Stimulated activated CD4-positive, alpha-beta T cell treated with anti-CD3 and anti-CD28 coated beads, Interleukin-1b, Interleukin-23, amount 100 ng/mL, for 48 hours (primary cell): ENCODE data around the gene DHFR.
"Not testable (repeated sequence)": the region's sequence is repeated elsewhere in the genome, so short reads cannot be mapped to it uniquely, and the experiment has no call there.

Experiments used
- DNase-seq: peaks from one replicate; pipeline ENCODE4 v3.0.0-alpha.2; 2020

Gene DHFR

GRCh38 chr5:80654391-80655230 lies at the start of gene DHFR, which contains the start of gene MSH3:
Gene DHFR, minus strand, starts transcription at chr5:80654983. Its CDS starts 494 bp downstream, at chr5:80654489.
Gene MSH3, plus strand, starts transcription at chr5:80654652. Its CDS starts 76 bp downstream, at chr5:80654728.
- DNase-seq = peak; percentile 89

- DNase-seq = no peak
These were observed 49.4 kb upstream of the DHFR start for GRCh38 chr5:80704221-80704620.

DNA sequence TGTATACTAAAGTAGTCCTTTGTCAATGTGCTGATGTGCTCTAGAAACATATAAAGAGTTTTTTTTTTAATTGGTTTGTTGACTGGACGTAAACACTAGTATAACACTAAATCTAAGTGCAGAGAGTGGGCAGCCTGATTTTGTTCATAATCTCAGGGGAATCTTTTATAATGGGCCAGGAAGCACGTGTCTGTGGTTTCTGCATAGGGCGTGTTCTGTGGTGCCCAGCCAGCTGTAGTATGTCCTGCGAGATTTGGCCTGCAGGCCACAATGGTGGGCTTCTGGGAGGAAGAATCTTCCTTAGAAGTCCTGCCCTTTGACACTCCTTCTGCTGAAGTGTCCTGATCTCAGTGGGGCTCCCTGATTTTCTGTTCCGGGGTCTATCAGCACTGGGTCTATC lies 49.0 kb upstream of the DHFR start:
- DNase-seq = no peak

DNA sequence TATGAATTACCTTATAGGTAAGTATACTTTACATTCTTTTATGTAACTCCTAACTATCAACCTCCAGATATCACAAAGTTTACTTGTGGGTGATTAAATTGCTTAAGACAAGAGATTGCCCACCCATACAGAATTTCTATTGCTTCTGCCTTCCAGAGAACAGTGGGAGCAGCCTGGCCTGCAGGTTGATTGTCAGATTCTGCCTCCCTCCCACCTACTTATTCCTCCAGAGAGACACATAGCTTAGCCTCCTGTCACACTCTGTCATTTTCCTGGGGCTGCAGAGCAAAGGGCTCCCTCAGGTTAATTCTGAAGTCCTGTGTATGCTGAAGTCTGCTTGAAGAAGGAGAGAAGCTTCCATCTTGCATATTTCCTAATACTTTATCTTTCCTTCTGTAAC lies 48.5 kb upstream of the DHFR start:
- no peak for DNase-seq

- DNase-seq = no peak
These were observed 46.8 kb upstream of the DHFR start for GRCh38 chr5:80701597-80701996.

DNA sequence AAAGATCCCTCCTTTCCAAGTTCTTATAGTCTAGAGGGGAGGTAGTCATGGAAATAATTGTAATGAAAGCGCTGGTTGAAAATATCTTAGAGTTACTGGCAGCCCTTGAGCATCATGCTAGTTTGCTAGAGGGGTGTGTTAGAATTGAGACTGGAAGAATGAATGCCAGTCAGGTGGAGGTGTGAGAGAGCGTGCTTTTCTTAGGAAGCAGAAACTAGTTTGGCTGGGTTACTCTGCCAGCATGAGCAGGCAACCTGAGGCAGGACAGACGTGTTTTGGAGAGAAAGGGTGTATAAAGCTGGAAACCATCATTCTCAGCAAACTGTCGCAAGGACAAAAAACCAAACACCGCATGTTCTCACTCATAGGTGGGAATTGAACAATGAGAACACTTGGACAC lies 43.6 kb upstream of the DHFR start:
- no peak for DNase-seq

DNA sequence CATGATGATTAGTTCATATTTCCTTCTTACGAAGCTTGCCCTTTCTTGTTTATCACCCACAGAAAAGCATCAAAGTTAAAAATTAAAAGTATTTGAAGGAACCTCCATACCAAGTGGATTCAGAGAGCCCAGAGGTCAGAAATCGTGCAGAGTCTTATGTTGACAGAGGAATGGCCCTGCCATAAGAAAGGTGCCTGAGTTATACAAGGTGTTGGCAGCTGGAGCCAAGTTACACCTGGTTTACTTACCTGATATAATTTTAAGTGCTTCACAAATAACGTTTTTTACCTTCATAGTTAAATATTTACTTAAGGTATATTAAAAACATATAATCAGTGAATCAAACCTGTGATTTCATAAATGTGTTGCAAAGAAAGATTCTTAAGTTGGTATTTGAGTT lies 42.3 kb upstream of the DHFR start:
- DNase-seq = no peak

- DNase-seq = no peak
These were observed 41.7 kb upstream of the DHFR start for GRCh38 chr5:80696450-80696849.

DNA sequence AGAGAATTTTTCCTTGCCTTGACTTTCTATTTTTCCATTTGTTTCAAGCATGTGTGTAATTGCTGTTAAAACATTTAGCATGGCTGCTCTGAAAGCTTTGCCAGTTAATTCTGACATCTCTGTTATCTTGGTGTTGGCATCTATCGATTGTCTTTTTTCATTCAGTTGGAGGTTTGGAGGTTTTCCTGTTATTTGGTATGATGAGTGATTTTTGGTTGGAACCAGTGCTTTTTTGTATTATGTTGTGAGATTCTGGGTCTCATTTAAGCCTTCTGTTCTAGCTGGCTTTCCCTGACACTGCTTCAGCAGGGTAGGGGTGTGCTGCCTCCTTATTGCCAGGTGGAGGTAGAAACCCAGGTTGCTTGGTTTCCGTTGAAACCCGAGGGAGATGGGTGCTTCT lies 40.9 kb upstream of the DHFR start:
- DNase-seq = no peak

GRCh38 chr5:80689627-80690026 lies 34.8 kb upstream of the DHFR start:
- no peak for DNase-seq

DNA sequence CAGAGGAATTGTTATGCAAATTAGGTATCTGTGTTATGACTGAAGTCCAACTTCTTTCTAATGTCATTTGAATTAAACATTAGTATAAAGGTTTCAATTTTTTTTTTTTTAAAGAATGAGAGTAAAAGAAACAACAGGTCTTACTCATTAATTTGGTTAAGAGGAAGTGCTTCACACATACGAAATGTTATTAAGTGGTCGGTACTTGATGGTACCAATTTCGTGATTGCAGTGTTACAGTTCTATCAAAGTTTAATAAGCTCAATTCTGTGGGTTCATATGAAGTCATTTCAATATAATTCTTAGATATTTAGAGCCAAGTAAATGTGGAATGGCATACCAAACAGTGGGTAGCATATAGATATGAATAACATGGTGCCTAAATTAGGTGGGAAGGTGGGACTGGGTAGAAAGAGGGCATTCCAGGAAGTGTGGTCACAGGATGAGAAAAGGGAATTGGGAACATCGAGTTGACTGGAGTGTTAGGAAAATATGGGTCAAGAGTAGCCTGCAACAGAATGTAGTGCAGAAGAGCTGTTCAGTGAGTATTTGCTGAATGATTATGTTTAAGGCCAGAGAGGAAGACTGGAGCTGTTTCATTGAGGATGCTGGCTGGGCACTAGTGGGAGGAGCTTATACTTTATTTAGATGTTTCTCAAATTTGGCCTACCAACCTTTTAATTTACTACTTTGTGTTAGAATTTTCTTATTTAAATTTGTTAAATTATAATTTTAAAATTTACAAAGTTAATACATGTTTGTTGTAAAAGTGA lies 34.1 kb upstream of the DHFR start:
- no peak for DNase-seq

- DNase-seq = no peak
These were observed 32.0 kb upstream of the DHFR start for GRCh38 chr5:80686757-80687156.

DNA sequence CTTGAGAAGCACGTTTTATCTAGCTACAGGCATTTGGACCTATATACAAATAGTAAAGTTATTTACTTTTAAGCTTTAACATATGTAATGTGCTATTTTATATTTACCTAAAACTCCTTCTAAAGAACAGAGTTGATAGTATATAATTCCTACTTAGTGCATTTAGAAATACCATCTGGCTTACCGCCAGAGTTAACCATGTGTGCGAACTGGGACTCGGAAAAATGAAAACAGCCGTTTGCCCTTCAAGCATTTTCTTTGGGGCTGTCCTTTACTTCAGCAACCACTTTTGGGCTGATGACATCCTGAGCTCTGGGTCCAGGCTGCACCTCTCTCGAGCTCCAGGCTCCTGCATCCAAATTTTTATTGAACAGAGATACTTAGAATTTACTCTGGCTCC lies 21.9 kb upstream of the DHFR start:
- no peak for DNase-seq

DNA sequence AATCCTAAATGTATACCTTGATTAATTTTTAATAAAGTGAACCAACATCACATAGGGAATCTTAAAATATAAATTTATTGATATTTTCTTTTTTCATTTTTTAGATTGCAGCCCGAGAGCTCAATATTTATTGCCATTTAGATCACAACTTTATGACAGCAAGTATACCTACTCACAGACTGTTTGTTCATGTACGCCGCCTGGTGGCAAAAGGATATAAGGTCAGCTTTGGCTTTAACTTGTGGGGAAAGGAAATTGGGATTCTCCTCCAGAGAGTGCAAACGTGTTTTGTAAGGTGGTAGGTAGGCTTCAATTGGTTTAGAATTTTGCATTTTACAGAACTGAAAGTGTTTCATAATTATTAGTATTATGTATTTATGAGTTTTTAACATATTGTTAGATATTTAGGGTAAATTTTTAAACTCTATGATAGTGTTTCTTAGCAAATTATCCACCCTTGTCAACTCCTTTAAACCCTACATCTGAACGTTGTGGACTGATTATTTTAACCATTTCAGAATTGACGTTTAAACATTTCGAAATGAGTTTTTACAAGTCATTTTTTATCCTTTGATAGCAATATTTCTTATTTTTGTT lies 17.5 kb upstream of the DHFR start:
- peak; percentile 60 for DNase-seq

DNA sequence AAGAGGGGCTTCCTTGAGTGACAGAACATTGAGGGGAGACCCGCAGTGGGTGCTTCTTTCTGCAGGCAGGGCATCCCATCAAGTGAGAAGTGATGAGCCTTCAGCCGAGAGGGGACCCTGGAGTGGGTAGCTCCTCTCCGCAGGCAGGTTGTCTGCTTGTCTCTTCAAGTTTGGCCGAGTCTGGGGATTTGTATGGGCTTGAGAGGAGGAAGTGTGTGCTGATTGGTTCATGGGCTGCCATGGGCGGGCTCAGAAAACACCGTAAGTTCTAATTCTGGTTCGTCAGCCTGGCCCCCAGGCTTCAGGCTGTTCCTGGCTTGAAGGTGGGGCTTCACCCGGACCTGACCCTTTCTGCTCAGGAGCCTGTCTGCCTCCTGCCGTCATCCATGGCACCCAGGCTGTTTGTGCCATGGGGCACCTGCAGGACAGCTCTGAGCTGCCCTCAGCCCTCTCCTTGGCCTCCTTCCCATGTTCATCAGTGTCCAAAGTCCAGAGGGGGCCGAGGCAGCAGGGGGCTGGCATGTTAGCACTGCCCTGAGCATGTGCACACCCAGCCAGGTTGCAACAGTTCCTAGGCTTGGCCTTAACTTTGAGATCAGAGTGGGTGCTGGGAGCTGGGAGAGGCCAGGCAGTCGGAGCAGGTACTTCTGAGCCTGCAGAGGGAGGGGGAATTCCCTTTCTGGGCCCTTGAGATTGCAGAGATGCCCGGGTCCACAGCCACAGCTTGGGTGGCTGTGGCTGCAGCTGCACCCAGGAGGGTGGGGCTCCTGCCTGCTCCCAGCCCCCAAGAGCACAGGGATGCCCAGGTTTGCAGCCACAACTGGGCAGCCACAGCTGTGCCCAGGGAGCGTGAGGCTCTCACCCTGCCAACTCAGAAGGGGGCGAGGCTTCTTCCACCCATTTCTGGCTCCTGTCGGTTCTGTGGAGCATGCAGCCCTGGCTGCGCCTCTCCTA lies 13.5 kb upstream of the DHFR start:
- no peak for DNase-seq

DNA sequence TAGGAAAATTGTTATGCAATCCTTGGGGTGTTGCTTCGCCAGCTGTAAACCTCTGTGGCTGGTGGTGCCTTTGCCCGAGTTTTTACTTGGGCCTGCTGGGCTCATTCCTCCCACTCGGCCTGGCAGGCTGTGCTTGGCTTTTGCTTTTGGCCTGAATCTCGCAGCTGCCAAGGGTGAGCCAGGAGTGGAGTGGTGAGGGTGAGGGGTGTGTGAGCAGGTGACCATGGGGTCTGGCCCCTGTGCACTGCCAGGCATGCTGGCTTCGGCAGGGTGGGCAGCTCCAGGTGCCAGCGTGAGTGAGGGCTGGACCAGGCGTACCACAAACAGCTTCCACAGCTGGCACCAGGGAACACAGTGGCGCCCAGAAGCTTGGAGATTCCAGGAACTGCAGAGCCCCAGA lies 12.6 kb upstream of the DHFR start:
- DNase-seq = no peak

DNA sequence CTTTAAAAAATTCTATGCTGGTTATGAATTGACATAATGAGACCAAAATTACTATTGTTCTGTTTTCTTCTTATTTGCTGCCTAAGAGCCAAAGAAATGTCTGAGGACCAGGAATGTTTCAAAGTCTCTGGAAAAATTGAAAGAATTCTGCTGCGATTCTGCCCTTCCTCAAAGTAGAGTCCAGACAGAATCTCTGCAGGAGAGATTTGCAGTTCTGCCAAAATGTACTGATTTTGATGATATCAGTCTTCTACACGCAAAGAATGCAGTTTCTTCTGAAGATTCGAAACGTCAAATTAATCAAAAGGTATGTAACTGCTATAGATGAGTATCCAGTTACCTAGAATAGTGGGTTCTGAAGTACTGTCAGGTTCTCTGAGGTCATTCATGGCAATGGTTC lies 10.3 kb upstream of the DHFR start:
- DNase-seq = no peak

GRCh38 chr5:80662108-80662507 lies 7.3 kb upstream of the DHFR start:
- no peak for DNase-seq

GRCh38 chr5:80660661-80661060 lies 5.9 kb upstream of the DHFR start:
- not testable (repeated sequence) for DNase-seq

GRCh38 chr5:80659106-80659505 lies 4.3 kb upstream of the DHFR start:
- no peak for DNase-seq

- DNase-seq = no peak
These were observed 1.6 kb upstream of the DHFR start for GRCh38 chr5:80656425-80656824.

DNA sequence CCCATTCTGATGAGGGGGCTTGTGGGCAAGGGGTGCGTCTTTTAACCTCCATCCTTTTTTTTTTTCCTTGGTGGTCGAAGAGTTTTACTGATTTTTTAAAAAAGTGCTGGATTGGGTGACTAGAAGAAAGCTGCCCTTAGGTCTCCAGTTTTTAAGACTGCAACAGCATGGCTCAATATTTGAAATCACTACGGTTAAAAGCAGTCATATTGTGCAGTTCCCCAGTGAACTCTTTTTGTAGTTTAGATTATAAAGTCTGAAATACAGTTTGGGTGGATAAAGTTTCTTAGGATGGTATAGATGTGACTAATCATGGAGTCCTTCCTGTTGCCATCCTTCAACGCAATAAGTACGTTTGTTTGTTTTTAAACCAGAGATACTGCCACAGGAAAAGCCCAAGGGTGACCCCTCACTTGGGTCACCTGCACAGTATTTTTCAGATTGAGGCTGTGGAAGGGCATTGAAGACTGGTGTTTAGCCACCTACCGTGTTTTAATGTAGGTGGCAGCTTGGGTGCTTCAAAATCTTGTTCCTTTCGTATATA lies 520 bp upstream of the DHFR start:
- no peak for DNase-seq
